Measurements from ENCODE around the gene ACSS3.

The ACSS3 gene

DNA sequence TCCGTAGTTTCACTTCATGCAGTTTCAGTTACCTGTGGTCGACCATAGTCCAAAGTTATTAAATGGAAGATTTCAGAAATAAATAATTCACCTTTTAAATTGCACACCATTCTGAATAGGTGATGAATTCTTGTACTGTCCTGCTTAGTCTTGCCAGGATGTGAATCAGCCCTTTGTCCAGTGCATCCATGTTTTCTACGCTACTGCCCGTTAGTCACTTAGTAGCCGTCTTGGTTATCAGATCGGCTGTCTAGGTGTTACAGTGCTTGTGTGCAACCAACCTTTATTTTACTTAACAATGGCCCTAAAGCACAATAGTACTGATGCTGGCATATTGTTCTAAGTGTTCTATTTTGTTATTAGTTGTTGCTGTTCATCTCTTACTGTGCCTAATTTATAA, 146.7 kb downstream of the ACSS3 start:
- in situ Hi-C loops (cut with MboI; ENCODE audit: low sequenced_read_pairs, unreplicated experiment): no loop called here
- DNase-seq (ENCODE audit: low spot score): no peak
- TF ChIP-seq, protein P1, sequence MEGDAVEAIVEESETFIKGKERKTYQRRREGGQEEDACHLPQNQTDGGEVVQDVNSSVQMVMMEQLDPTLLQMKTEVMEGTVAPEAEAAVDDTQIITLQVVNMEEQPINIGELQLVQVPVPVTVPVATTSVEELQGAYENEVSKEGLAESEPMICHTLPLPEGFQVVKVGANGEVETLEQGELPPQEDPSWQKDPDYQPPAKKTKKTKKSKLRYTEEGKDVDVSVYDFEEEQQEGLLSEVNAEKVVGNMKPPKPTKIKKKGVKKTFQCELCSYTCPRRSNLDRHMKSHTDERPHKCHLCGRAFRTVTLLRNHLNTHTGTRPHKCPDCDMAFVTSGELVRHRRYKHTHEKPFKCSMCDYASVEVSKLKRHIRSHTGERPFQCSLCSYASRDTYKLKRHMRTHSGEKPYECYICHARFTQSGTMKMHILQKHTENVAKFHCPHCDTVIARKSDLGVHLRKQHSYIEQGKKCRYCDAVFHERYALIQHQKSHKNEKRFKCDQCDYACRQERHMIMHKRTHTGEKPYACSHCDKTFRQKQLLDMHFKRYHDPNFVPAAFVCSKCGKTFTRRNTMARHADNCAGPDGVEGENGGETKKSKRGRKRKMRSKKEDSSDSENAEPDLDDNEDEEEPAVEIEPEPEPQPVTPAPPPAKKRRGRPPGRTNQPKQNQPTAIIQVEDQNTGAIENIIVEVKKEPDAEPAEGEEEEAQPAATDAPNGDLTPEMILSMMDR (IDR thresholded peaks at IDR 0.05; ENCODE audit: borderline replicate concordance, control extremely low read depth, extremely low read depth, insufficient read depth, missing control alignments): no peak

DNA sequence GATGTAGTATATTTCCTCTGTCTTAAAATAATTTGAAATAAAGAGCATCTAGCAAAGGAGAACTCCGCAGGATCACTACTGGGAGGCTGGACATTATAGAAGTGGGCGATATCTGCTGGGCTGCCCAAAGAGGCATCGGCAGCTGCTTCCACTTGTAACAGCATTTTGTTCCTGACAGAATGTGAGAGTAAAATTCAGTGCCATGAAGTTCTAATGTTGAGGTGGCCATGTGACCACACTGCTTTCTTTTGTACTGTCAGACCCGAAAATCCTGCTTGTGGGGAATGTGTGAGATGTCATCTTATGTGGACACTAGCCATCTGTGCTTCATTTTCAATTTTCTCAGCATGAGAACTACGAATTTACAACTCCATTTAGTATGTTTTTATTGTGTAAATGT, 151.9 kb downstream of the ACSS3 start:
- TF ChIP-seq, protein P1 (IDR thresholded peaks at IDR 0.05; ENCODE audit: borderline replicate concordance, control extremely low read depth, extremely low read depth, insufficient read depth, missing control alignments): no peak
- no peak for DNase-seq (ENCODE audit: low spot score)
- in situ Hi-C loops (cut with MboI; ENCODE audit: low sequenced_read_pairs, unreplicated experiment): no loop called here

- TF ChIP-seq, protein P1 (IDR thresholded peaks at IDR 0.05; ENCODE audit: borderline replicate concordance, control extremely low read depth, extremely low read depth, insufficient read depth, missing control alignments): no peak
- in situ Hi-C loops (cut with MboI; ENCODE audit: low sequenced_read_pairs, unreplicated experiment): no loop called here
- no peak for DNase-seq (ENCODE audit: low spot score)
These were observed 153.9 kb downstream of the ACSS3 start for GRCh38 chr12:81231574-81232368.

DNA sequence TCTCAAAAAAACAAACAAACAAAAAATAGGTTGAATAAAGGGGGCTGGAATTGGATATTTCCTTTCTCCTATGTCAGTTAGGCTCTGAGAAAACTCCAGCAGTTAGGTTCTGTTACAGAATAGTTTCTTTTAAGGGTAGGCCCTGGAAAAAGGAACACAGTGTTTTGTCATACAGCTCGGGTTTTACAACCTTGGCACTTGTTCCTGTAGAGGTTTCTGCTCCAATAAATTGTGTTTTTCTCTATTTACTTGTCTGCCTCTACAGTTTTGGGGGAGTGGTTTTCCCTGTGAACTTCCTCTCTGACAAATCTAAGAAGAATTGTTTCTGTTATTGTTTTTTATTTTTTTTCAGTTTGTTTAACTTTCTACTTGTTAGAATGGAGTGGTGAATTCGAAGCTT, 167.6 kb downstream of the ACSS3 start:
- DNase-seq (ENCODE audit: low spot score): no peak
- TF ChIP-seq, protein P1 (IDR thresholded peaks at IDR 0.05; ENCODE audit: borderline replicate concordance, control extremely low read depth, extremely low read depth, insufficient read depth, missing control alignments): no peak
- in situ Hi-C loops (cut with MboI; ENCODE audit: low sequenced_read_pairs, unreplicated experiment): no loop called here

GRCh38 chr12:81245907-81246570, 168.2 kb downstream of the ACSS3 start:
- TF ChIP-seq, protein P1 (IDR thresholded peaks at IDR 0.05; ENCODE audit: borderline replicate concordance, control extremely low read depth, extremely low read depth, insufficient read depth, missing control alignments): no peak
- no peak for DNase-seq (ENCODE audit: low spot score)
- in situ Hi-C loops (cut with MboI; ENCODE audit: low sequenced_read_pairs, unreplicated experiment): no loop called here

GRCh38 chr12:81249976-81250375, 172.1 kb downstream of the ACSS3 start:
- TF ChIP-seq, protein P1 (IDR thresholded peaks at IDR 0.05; ENCODE audit: borderline replicate concordance, control extremely low read depth, extremely low read depth, insufficient read depth, missing control alignments): no peak
- in situ Hi-C loops (cut with MboI; ENCODE audit: low sequenced_read_pairs, unreplicated experiment): no loop called here
- no peak for DNase-seq (ENCODE audit: low spot score)
